Heart left ventricle (tissue), 13 donors: Measurements from ENCODE around the gene FBXO17.

Experiments
- CTCF ChIP-seq, 12 donors: fragments of 200-600 bp; sonication (generic) in 4 of 12; IDR thresholded peaks; one replicate each; pipeline versions ENCODE4 v1.5.0 to v1.8.0; 2018 to 2022; ENCODE audit warnings: antibody characterized with exemption in 12 of 12, mild to moderate bottlenecking in 5 of 12
- POLR2A ChIP-seq, 2 donors: fragments of 450-650 bp; IDR thresholded peaks; one replicate each; pipeline ENCODE4 v1.6.1; 2017; ENCODE audit warnings: antibody characterized with exemption in 2 of 2, mild to moderate bottlenecking in 2 of 2, moderate library complexity in 2 of 2
- donor health status: ischemic (EF 13 %, LVEDD 7.1; RV severe dilation, severe dysfunction).
- donor health status: DM: no; HTN: yes; CAD: no.
- donor health status: DM: no; HTN: no; CAD: no.
- donor health status: ischemic (EF 25% LVEDD 6.9; RV normal size, moderate dysfunction).
- donor health status: ischemic (EF 25% LVEDD 5.7; RV mildly dilated, moderate dysfunction).
- donor health status: ischemic (EF 35%, LVEDD 5.7; RV mildly dilated, moderate dysfunction).
- donor health status: nonischemic (EF 11% LVEDD 7.7; RV severe dilation, severe dysfunction).
- donor health status: DM: yes; HTN: yes; CAD: no.
- donor health status: PGD.
- donor health status: ischemic (EF 29% LVEDD 5.4; RV normal size, mild dysfunction).
- donor health status: nonischemic (EF 23%, LVEDD 6.1; RV moderate dilation, normal function).

- TF ChIP-seq CTCF (IDR thresholded peaks at IDR 0.05) (no peak), POLR2A (IDR thresholded peaks at IDR 0.05) (no peak)
Measured at GRCh38 chr19:38977445-38978325, 2.1 kb upstream of the FBXO17 start.
